Neuronal stem cell (in vitro differentiated cells): Measurements from ENCODE around the gene PMM1.

Source experiments
- DNase-seq: peaks from one replicate; pipeline ENCODE4 v3.0.0-alpha.2; 2013; ENCODE audit warnings: low spot score
- H2AFZ ChIP-seq: one replicate; pipeline ENCODE4 v1.6.1; 2013; ENCODE audit warnings: mild to moderate bottlenecking, low read length, inconsistent platforms
- H2AK5ac ChIP-seq: 2 replicates; pipeline ENCODE4 v1.6.1; 2013; ENCODE audit warnings: low read depth, mild to moderate bottlenecking, inconsistent platforms, low read length, moderate library complexity, mixed read lengths
- H2BK120ac ChIP-seq: 2 replicates; pipeline ENCODE4 v1.6.1; 2013; ENCODE audit warnings: low read depth, mild to moderate bottlenecking, inconsistent platforms, low read length, moderate library complexity, mixed read lengths
- H2BK12ac ChIP-seq: one replicate; pipeline ENCODE4 v1.6.1; 2013; ENCODE audit warnings: low read length, inconsistent platforms
- H2BK15ac ChIP-seq: 2 replicates; pipeline ENCODE4 v1.6.1; 2013; ENCODE audit warnings: mild to moderate bottlenecking, low read length, inconsistent platforms, mixed read lengths
- H2BK5ac ChIP-seq: one replicate; pipeline ENCODE4 v1.6.1; 2013; ENCODE audit warnings: inconsistent platforms, mild to moderate bottlenecking, low read length, moderate library complexity
- H3K14ac ChIP-seq: one replicate; pipeline ENCODE4 v1.6.1; 2013; ENCODE audit warnings: low read length, inconsistent platforms
- H3K18ac ChIP-seq: 2 replicates; pipeline ENCODE4 v1.6.1; 2013; ENCODE audit warnings: low read length, inconsistent platforms
- H3K23ac ChIP-seq: 2 replicates; pipeline ENCODE4 v1.6.1; 2013; ENCODE audit warnings: low read depth, mild to moderate bottlenecking, mixed read lengths, low read length, inconsistent platforms; ENCODE audit not compliant: poor library complexity
- H3K27ac ChIP-seq: replicated peaks from 3 replicates; pipeline ENCODE4 v1.5.1; 2013; ENCODE audit warnings: low read length, inconsistent platforms
- H3K27me3 ChIP-seq, 3 experiments: 2 replicates each; pipeline ENCODE4 v1.6.1; 2013; ENCODE audit warnings: low read length in 3 of 3, mild to moderate bottlenecking in 2 of 3, inconsistent platforms in 1 of 3, low read depth in 1 of 3, mixed read lengths in 1 of 3, moderate library complexity in 1 of 3; ENCODE audit not compliant: control insufficient read depth in 3 of 3, insufficient read depth in 3 of 3
- H3K36me3 ChIP-seq, 2 donors: replicated peaks in 1 of 2; 2 replicates each; pipeline ENCODE4 v1.6.1; 2013; ENCODE audit warnings: low read length in 2 of 2; ENCODE audit not compliant: control insufficient read depth in 2 of 2, insufficient read depth in 2 of 2
- H3K4ac ChIP-seq: 2 replicates; pipeline ENCODE4 v1.6.1; 2013; ENCODE audit warnings: inconsistent platforms, mild to moderate bottlenecking, low read length, moderate library complexity
- H3K4me1 ChIP-seq, 2 donors: 1 replicate in 1 of 2; 2 replicates in 1 of 2; pipeline ENCODE4 v1.6.1; 2013; ENCODE audit warnings: low read length in 2 of 2, low read depth in 1 of 2; ENCODE audit not compliant: control insufficient read depth in 2 of 2, insufficient read depth in 1 of 2
- H3K4me2 ChIP-seq: one replicate; pipeline ENCODE4 v1.6.1; 2013; ENCODE audit warnings: mild to moderate bottlenecking, low read length, inconsistent platforms; ENCODE audit not compliant: insufficient read depth, poor library complexity, severe bottlenecking
- H3K4me3 ChIP-seq, 2 donors: 2 replicates each; pipeline ENCODE4 v1.5.1; 2013; ENCODE audit warnings: low read length in 2 of 2, mild to moderate bottlenecking in 2 of 2, inconsistent platforms in 1 of 2, moderate library complexity in 1 of 2
- H3K79me1 ChIP-seq: one replicate; pipeline ENCODE4 v1.6.1; 2013; ENCODE audit warnings: low read depth, mild to moderate bottlenecking, inconsistent platforms, low read length, moderate library complexity
- H3K9ac ChIP-seq: one replicate; pipeline ENCODE4 v1.6.1; 2013; ENCODE audit warnings: mild to moderate bottlenecking, low read depth, low read length, inconsistent platforms; ENCODE audit not compliant: poor library complexity
- H3K9me3 ChIP-seq, 2 donors: replicated peaks in 1 of 2; 2 replicates each; pipeline versions ENCODE3 to v1.6.1; 2013; ENCODE audit warnings: low read length in 2 of 2, mild to moderate bottlenecking in 2 of 2, inconsistent platforms in 1 of 2, low read depth in 1 of 2, mixed read lengths in 1 of 2, moderate library complexity in 1 of 2; ENCODE audit not compliant: control insufficient read depth in 2 of 2, insufficient read depth in 1 of 2
- H4K8ac ChIP-seq: one replicate; pipeline ENCODE4 v1.6.1; 2013; ENCODE audit warnings: low read depth, mild to moderate bottlenecking, inconsistent platforms, low read length, moderate library complexity
- H4K91ac ChIP-seq: one replicate; pipeline ENCODE4 v1.6.1; 2013; ENCODE audit warnings: low read length, low read depth, mild to moderate bottlenecking, inconsistent platforms; ENCODE audit not compliant: poor library complexity
- WGBS, 2 donors: extraction: QIAGEN DNeasy Blood & Tissue Kit; methylation state at CpG; one replicate each; pipeline ENCODE4 v1.1.7; 2013; ENCODE audit warnings: missing lambda C conversion rate in 2 of 2, mixed read lengths in 1 of 2; ENCODE audit not compliant: insufficient read length in 2 of 2, insufficient replicate concordance in 1 of 2; ENCODE audit errors: extremely low coverage in 2 of 2; 5-methylcytosine and 5-hydroxymethylcytosine counted together

PMM1 gene

DNA sequence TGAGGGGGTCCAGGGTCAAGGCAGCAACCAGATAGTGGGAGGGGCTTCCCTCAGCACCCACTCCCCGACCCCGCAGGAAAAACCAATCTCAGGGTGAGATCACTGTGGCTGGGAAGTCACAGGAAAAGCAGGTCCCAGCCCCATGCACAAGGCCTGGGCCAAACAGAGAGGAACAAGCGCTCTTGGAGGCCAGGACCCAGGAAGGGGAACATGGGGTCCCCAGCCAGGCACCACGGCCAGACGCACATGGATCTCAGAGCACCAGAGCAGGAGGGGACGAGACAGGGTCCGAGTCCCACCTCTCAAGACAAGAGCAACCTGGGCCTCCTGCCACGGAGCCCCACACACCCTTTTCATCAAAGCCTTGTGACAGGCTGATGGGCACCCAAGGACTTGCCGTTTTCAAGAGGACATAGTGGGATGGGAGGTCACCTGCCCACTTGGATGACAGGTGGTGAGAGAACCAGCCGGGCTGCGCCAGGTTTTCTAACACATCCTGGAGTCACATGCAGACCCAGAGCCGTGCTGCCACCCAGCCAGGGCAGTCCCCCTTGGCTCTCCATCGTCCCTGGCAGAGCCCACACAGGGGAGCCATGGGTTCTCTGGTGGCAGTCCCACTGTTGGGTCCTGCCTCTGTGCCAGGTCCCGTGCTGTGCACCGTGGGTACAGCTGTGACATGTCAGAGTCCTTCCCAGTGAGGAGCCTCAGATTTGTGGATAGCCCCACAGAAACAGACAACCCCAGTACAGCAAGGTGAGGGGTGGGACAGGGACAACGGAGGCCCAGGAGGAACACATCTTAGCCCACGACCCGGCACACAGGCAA is 58.5 kb downstream of the PMM1 start:
- Histone ChIP-seq H3K23ac (peak overlapping the region; percentile 58), H3K9ac (no peak overlapping the region), H2BK12ac (no peak overlapping the region), H3K4me2 (no peak overlapping the region), H3K18ac (no peak overlapping the region), H3K14ac (no peak overlapping the region), H4K91ac (no peak overlapping the region), H2BK15ac (no peak overlapping the region), H4K8ac (no peak overlapping the region), H2BK5ac (no peak overlapping the region), H3K4me3 (peak overlapping the region in 1 of 2 donors; percentile 39), H2BK120ac (peak overlapping the region; percentile 64), H3K4ac (no peak overlapping the region), H3K9me3 (no peaks in the 10 kb centered on the region), H3K79me1 (peaks cover 15% of the 10 kb centered on the region), H3K36me3 (peaks cover 52 to 83% of the 10 kb centered on the region in 2 donors), H3K27me3 (no peaks in the 10 kb centered on the region), H3K4me1 (no peaks in the 10 kb centered on the region), H2AK5ac (no peak overlapping the region), H2AFZ (no peak overlapping the region), H3K27ac (no peak overlapping the region)
- DNase-seq, result no peak
- no CpG with 5 or more reads among the region's 18 CpGs for WGBS, 2 donors

DNA sequence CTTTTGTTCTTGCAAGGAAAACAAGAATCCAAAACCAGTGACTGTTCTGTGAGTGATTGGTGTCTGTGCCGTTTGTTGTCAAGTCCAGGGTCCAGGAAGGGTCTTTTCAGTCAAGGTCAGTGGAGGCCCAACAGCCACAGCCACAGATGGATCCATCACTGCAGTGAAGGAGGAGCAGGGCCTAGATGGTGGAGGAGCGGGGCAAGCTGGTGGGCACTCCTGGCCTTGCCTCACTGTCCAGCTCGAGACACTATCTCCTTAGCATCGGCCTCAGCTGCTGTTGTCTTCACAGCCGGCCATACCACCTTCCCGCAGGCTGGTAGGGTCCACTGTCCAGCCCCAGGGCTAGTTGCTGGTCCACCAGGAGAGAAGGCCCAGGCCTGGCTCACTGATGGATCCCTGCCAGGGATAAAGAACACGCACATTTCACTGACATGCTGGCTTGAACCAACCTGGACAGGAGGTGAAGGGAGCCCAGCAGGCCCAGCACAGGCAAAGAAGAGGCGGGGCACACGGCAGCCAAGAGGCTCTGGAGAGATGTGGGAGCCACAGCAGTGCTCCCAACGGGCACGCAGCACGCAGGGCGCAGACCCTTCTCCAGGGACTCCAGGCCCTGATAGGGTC is 60.6 kb downstream of the PMM1 start:
- H2BK5ac ChIP-seq, result no peak overlapping the region
- no peak overlapping the region for H3K14ac ChIP-seq
- H4K8ac ChIP-seq, result no peak overlapping the region
- H3K4me2 ChIP-seq, result no peak overlapping the region
- no peaks in the 10 kb centered on the region for H3K4me1 ChIP-seq
- no peak overlapping the region for H3K18ac ChIP-seq
- H3K9ac ChIP-seq, result no peak overlapping the region
- H2BK12ac ChIP-seq, result no peak overlapping the region
- no peak overlapping the region for H2BK120ac ChIP-seq
- DNase-seq, result no peak
- H3K4ac ChIP-seq, result no peak overlapping the region
- peaks cover 0 to 1% of the 10 kb centered on the region in 2 donors for H3K9me3 ChIP-seq
- H3K23ac ChIP-seq, result peak overlapping the region; percentile 45
- no peak overlapping the region for H2BK15ac ChIP-seq
- no peak overlapping the region for H4K91ac ChIP-seq
- H3K4me3 ChIP-seq, result no peak overlapping the region
- WGBS, 2 donors, result no CpG with 5 or more reads among the region's 13 CpGs
- no peak overlapping the region for H2AK5ac ChIP-seq
- no peaks in the 10 kb centered on the region for H3K27me3 ChIP-seq
- peaks cover 64 to 94% of the 10 kb centered on the region in 2 donors for H3K36me3 ChIP-seq
- H2AFZ ChIP-seq, result no peak overlapping the region
- H3K79me1 ChIP-seq, result peaks cover 19% of the 10 kb centered on the region
- no peak overlapping the region for H3K27ac ChIP-seq

DNA sequence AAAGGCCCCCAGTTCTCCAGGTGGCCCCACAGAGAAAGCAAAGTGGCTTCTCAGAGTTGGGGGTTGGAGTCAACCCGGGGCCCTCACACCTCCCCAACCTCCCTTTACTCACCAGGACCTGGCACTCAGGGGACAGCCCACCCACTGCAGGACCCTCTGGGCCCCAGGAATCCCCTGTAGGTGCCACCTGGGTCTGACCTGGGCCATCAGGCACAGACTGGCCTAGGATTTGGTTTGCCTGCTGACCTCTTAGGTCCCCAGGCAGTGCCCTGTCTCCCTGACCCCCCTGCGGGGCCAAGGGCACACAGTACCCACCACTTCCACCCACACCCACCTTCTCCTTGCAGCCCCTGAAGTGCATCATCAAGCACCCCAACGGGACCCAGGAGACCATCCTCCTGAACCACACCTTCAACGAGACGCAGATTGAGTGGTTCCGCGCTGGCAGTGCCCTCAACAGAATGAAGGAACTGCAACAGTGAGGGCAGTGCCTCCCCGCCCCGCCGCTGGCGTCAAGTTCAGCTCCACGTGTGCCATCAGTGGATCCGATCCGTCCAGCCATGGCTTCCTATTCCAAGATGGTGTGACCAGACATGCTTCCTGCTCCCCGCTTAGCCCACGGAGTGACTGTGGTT is 61.4 kb downstream of the PMM1 start:
- Histone ChIP-seq H3K4me3 (no peak overlapping the region), H3K27ac (no peak overlapping the region), H3K4ac (no peak overlapping the region), H3K36me3 (peaks cover 67 to 97% of the 10 kb centered on the region in 2 donors), H3K23ac (no peak overlapping the region), H3K4me1 (no peaks in the 10 kb centered on the region), H2BK120ac (no peak overlapping the region), H3K4me2 (no peak overlapping the region), H4K8ac (no peak overlapping the region), H2BK12ac (no peak overlapping the region), H3K79me1 (peaks cover 21% of the 10 kb centered on the region), H2BK15ac (no peak overlapping the region), H4K91ac (no peak overlapping the region), H2AK5ac (no peak overlapping the region), H3K14ac (no peak overlapping the region), H3K18ac (no peak overlapping the region), H2BK5ac (no peak overlapping the region), H3K27me3 (no peaks in the 10 kb centered on the region), H3K9ac (no peak overlapping the region), H2AFZ (no peak overlapping the region), H3K9me3 (peaks cover 0 to 1% of the 10 kb centered on the region in 2 donors)
- no CpG with 5 or more reads among the region's 16 CpGs for WGBS, 2 donors
- DNase-seq, result no peak
